Superior temporal gyrus (tissue), 1 donor: Measurements from ENCODE around the gene SUPT3H.
"Not testable (repeated sequence)": the region's sequence is repeated elsewhere in the genome, so short reads cannot be mapped to it uniquely, and the experiment has no call there.

ENCODE experiments used
- DNase-seq: peaks from one replicate; pipeline ENCODE4 v3.0.0-alpha.2; 2016; ENCODE audit errors: extremely low spot score

The SUPT3H gene

GRCh38 chr6:45323656-45324224 is 54.0 kb downstream of the SUPT3H start:
- DNase-seq, result no peak

GRCh38 chr6:45320349-45320748 is 57.4 kb downstream of the SUPT3H start:
- no peak for DNase-seq

- DNase-seq, result no peak
These were observed 63.6 kb downstream of the SUPT3H start for GRCh38 chr6:45314146-45314545.

GRCh38 chr6:45310118-45310788 is 67.5 kb downstream of the SUPT3H start:
- no peak for DNase-seq

- no peak for DNase-seq
These were observed 72.2 kb downstream of the SUPT3H start for GRCh38 chr6:45305546-45305945.

GRCh38 chr6:45302832-45303231 is 74.9 kb downstream of the SUPT3H start:
- DNase-seq, result no peak

GRCh38 chr6:45301348-45302142 is 76.2 kb downstream of the SUPT3H start:
- DNase-seq, result no peak

- no peak for DNase-seq
These were observed 77.0 kb downstream of the SUPT3H start for GRCh38 chr6:45300736-45301135.

GRCh38 chr6:45299096-45299581 is 78.6 kb downstream of the SUPT3H start:
- DNase-seq, result no peak

- no peak for DNase-seq
These were observed 80.4 kb downstream of the SUPT3H start for GRCh38 chr6:45297320-45297719.

- not testable (repeated sequence) for DNase-seq
These were observed 83.6 kb downstream of the SUPT3H start for GRCh38 chr6:45294065-45294701.

GRCh38 chr6:45293306-45293705 is 84.4 kb downstream of the SUPT3H start:
- no peak for DNase-seq

- DNase-seq, result no peak
These were observed 87.8 kb downstream of the SUPT3H start for GRCh38 chr6:45289751-45290514.

GRCh38 chr6:45286707-45287106 is 91.0 kb downstream of the SUPT3H start:
- DNase-seq, result not testable (repeated sequence)

- DNase-seq, result no peak
These were observed 99.4 kb downstream of the SUPT3H start for GRCh38 chr6:45278367-45278766.

- DNase-seq, result not testable (repeated sequence)
These were observed 100.0 kb downstream of the SUPT3H start for GRCh38 chr6:45277741-45278140.

- DNase-seq, result no peak
These were observed 102.4 kb downstream of the SUPT3H start for GRCh38 chr6:45275358-45275757.

GRCh38 chr6:45272626-45273025 is 105.1 kb downstream of the SUPT3H start:
- no peak for DNase-seq

GRCh38 chr6:45265246-45265645 is 112.5 kb downstream of the SUPT3H start:
- DNase-seq, result no peak

GRCh38 chr6:45260696-45261095 is 117.0 kb downstream of the SUPT3H start:
- no peak for DNase-seq
